ENCODE results near the gene ASB17.
"Not testable (repeated sequence)": the region's sequence is repeated elsewhere in the genome, so short reads cannot be mapped to it uniquely, and the experiment has no call there.

ASB17 gene

GRCh38 chr1:75964110-75964759, 32.0 kb upstream of the ASB17 start:
- DNase-seq (ENCODE audit: extremely low spot score); POLR2A ChIA-PET: not testable (repeated sequence)
- CTCF ChIA-PET = interaction anchor here (0.8 kb wide), 1 partner anchor 9 kb away, joined by 3 read pairs; no protein-coding TSS in a partner anchor

DNA sequence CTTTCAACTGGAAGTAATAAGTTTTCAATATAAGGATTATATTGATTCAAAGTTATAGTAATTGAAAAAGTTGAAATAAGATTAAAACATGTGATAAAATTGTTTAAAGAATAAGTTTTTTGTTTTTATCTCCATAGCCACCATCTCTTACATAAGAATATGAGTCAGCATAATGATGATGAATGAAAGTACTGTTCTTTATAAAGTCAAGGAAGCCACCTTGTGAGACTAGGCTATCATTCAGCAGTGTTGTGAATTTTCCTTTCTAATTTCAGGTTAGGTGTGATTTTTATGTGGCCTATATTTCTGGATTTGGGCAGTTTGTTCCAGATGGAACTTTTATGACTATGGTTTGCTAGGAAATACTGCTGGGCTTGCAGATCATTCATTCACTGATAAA, 22.4 kb upstream of the ASB17 start:
- no peak for DNase-seq (ENCODE audit: extremely low spot score)
- POLR2A ChIA-PET = no interaction called here
- TF ChIP-seq ELF4 (IDR thresholded peaks at IDR 0.05) (no peak), PKNOX1 (IDR thresholded peaks at IDR 0.05) (no peak), FOXK2 (IDR thresholded peaks at IDR 0.05) (no peak), LEF1 (IDR thresholded peaks at IDR 0.05; ENCODE audit: borderline replicate concordance) (no peak), ARNT (IDR thresholded peaks at IDR 0.05) (no peak), NFRKB (IDR thresholded peaks at IDR 0.05) (no peak)
- CTCF ChIA-PET = no interaction called here

More at GRCh38 chr1:75964110-75964759, 32.0 kb upstream of the ASB17 start:
- TF ChIP-seq ZNF384 (IDR thresholded peaks at IDR 0.05) = peak; percentile 54

GRCh38 chr1:75953461-75953860, 21.3 kb upstream of the ASB17 start:
- CTCF ChIA-PET = no interaction called here
- TF ChIP-seq FOXK2 (IDR thresholded peaks at IDR 0.05) (no peak), NFRKB (IDR thresholded peaks at IDR 0.05) (no peak), L3MBTL2 (conservative IDR thresholded peaks at IDR 0.05) (no peak), ZNF384 (IDR thresholded peaks at IDR 0.05) (no peak), PKNOX1 (IDR thresholded peaks at IDR 0.05) (no peak), LEF1 (IDR thresholded peaks at IDR 0.05; ENCODE audit: borderline replicate concordance) (no peak), HDGF (IDR thresholded peaks at IDR 0.05; ENCODE audit: borderline replicate concordance) (no peak), SP1 (IDR thresholded peaks at IDR 0.05) (no peak), BHLHE40 (IDR thresholded peaks at IDR 0.05; ENCODE audit: borderline replicate concordance) (no peak), CTBP1 (IDR thresholded peaks at IDR 0.05; ENCODE audit: borderline replicate concordance) (no peak), FOXA1 (IDR thresholded peaks at IDR 0.05) (no peak), ARNT (IDR thresholded peaks at IDR 0.05) (no peak), FOXM1 (IDR thresholded peaks at IDR 0.05; ENCODE audit: borderline replicate concordance) (no peak), ELF4 (IDR thresholded peaks at IDR 0.05) (no peak), TARDBP (IDR thresholded peaks at IDR 0.05) (no peak), SUZ12 (IDR thresholded peaks at IDR 0.05) (no peak)
- POLR2A ChIA-PET = no interaction called here
- DNase-seq (ENCODE audit: extremely low spot score) = no peak

GRCh38 chr1:75952016-75952415, 19.8 kb upstream of the ASB17 start:
- no peak for DNase-seq (ENCODE audit: extremely low spot score)
- ChIA-PET CTCF (no interaction called here), POLR2A (no interaction called here)
- TF ChIP-seq TARDBP (IDR thresholded peaks at IDR 0.05) = no peak
- no peak for TF ChIP-seq HDGF (IDR thresholded peaks at IDR 0.05; ENCODE audit: borderline replicate concordance)
- no peak for TF ChIP-seq L3MBTL2 (conservative IDR thresholded peaks at IDR 0.05)
- TF ChIP-seq SUZ12 (IDR thresholded peaks at IDR 0.05) = no peak

- TF ChIP-seq L3MBTL2 (conservative IDR thresholded peaks at IDR 0.05) = no peak
- no peak for TF ChIP-seq HDGF (IDR thresholded peaks at IDR 0.05; ENCODE audit: borderline replicate concordance)
- TF ChIP-seq ARNT (IDR thresholded peaks at IDR 0.05) = no peak
- no peak for TF ChIP-seq PKNOX1 (IDR thresholded peaks at IDR 0.05)
- TF ChIP-seq SUZ12 (IDR thresholded peaks at IDR 0.05) = no peak
- TF ChIP-seq ZNF384 (IDR thresholded peaks at IDR 0.05) = no peak
- TF ChIP-seq CTBP1 (IDR thresholded peaks at IDR 0.05; ENCODE audit: borderline replicate concordance) = no peak
- TF ChIP-seq ELF4 (IDR thresholded peaks at IDR 0.05) = no peak
- no peak for TF ChIP-seq FOXA1 (IDR thresholded peaks at IDR 0.05)
- no peak for TF ChIP-seq BHLHE40 (IDR thresholded peaks at IDR 0.05; ENCODE audit: borderline replicate concordance)
- TF ChIP-seq TARDBP (IDR thresholded peaks at IDR 0.05) = no peak
- TF ChIP-seq LEF1 (IDR thresholded peaks at IDR 0.05; ENCODE audit: borderline replicate concordance) = no peak
- TF ChIP-seq SP1 (IDR thresholded peaks at IDR 0.05) = no peak
- TF ChIP-seq FOXK2 (IDR thresholded peaks at IDR 0.05) = no peak
- TF ChIP-seq FOXM1 (IDR thresholded peaks at IDR 0.05; ENCODE audit: borderline replicate concordance) = no peak
- TF ChIP-seq NFRKB (IDR thresholded peaks at IDR 0.05) = no peak
- CTCF ChIA-PET = no interaction called here
- DNase-seq (ENCODE audit: extremely low spot score) = no peak
- POLR2A ChIA-PET = no interaction called here
Observed at GRCh38 chr1:75950176-75950575, 18.0 kb upstream of the ASB17 start.

DNA sequence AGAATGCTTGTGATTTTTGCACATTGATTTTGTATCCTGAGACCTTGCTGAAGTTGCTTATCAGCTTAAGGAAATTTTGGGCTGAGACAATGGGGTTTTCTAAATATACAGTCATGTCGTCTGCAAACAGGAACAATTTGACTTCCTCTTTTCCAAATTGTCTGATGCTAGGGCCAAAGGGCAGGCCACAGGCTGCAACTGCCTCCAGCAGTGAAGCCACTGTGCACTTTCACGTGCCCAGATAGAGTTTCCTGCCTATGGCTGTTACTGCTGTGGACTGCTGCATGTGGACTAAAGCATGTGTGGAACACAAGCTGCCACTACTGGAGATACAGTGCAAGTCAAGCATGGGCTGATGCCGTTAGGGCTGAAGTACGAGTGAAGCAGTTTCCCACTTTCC, 10.8 kb upstream of the ASB17 start:
- DNase-seq (ENCODE audit: extremely low spot score); CTCF ChIA-PET; POLR2A ChIA-PET: not testable (repeated sequence)

GRCh38 chr1:75937034-75937433, 4.8 kb upstream of the ASB17 start:
- ChIA-PET CTCF (no interaction called here), POLR2A (no interaction called here)
- DNase-seq (ENCODE audit: extremely low spot score) = no peak
- TF ChIP-seq TARDBP (IDR thresholded peaks at IDR 0.05) (no peak), FOXK2 (IDR thresholded peaks at IDR 0.05) (no peak), NFRKB (IDR thresholded peaks at IDR 0.05) (no peak), BHLHE40 (IDR thresholded peaks at IDR 0.05; ENCODE audit: borderline replicate concordance) (no peak), PKNOX1 (IDR thresholded peaks at IDR 0.05) (no peak), L3MBTL2 (conservative IDR thresholded peaks at IDR 0.05) (no peak), ARNT (IDR thresholded peaks at IDR 0.05) (no peak), FOXM1 (IDR thresholded peaks at IDR 0.05; ENCODE audit: borderline replicate concordance) (no peak), CTBP1 (IDR thresholded peaks at IDR 0.05; ENCODE audit: borderline replicate concordance) (no peak), SP1 (IDR thresholded peaks at IDR 0.05) (no peak), FOXA1 (IDR thresholded peaks at IDR 0.05) (no peak), LEF1 (IDR thresholded peaks at IDR 0.05; ENCODE audit: borderline replicate concordance) (no peak)
